Heart left ventricle (tissue), 16 donors: ENCODE data around the gene GAB2. TPM values are rescaled to one million over a fixed set of nuclear protein-coding genes. Genes with fewer than 3 reads are reported as not detected.

Experiments
- ATAC-seq, 4 donors: fragments of 200-7000 bp; cut with Tn5 transposase; one replicate each; pipeline ENCODE4 v1.9.1; 2020 to 2022; ENCODE audit warnings: moderate library complexity in 4 of 4, mild to moderate bottlenecking in 3 of 4, moderate number of reproducible peaks in 1 of 4
- DNase-seq, 5 donors: peaks; one replicate each; pipeline ENCODE4 v3.0.0-alpha.2; 2020
- H3K27ac ChIP-seq, 12 donors: fragments of 200-600 bp; sonication (generic) in 4 of 12; one replicate each; pipeline versions ENCODE4 v1.5.0 to v1.8.0; 2016 to 2022; ENCODE audit warnings: mild to moderate bottlenecking in 2 of 12
- H3K27me3 ChIP-seq, 9 donors: fragments of 200-600 bp; sonication (generic) in 2 of 9; one replicate each; pipeline versions ENCODE4 v1.5.1 to v1.8.0; 2016 to 2022; ENCODE audit warnings: mild to moderate bottlenecking in 3 of 9
- H3K36me3 ChIP-seq, 9 donors: fragments of 200-600 bp; sonication (generic) in 2 of 9; one replicate each; pipeline versions ENCODE4 v1.5.0 to v1.8.0; 2018 to 2022; ENCODE audit warnings: mild to moderate bottlenecking in 2 of 9
- H3K4me1 ChIP-seq, 12 donors: fragments of 200-600 bp; sonication (generic) in 4 of 12; one replicate each; pipeline versions ENCODE4 v1.5.0 to v1.8.0; 2016 to 2022; ENCODE audit warnings: mild to moderate bottlenecking in 3 of 12
- H3K4me3 ChIP-seq, 12 donors: fragments of 200-600 bp; sonication (generic) in 4 of 12; one replicate each; pipeline versions ENCODE4 v1.5.0 to v1.8.0; 2017 to 2022; ENCODE audit warnings: mild to moderate bottlenecking in 9 of 12, moderate library complexity in 4 of 12
- H3K9me3 ChIP-seq, 12 donors: fragments of 200-600 bp; sonication (generic) in 4 of 12; one replicate each; pipeline versions ENCODE4 v1.5.0 to v1.8.0; 2016 to 2022; ENCODE audit warnings: mild to moderate bottlenecking in 1 of 12
- CTCF ChIP-seq, 12 donors: fragments of 200-600 bp; sonication (generic) in 4 of 12; IDR thresholded peaks; one replicate each; pipeline versions ENCODE4 v1.5.0 to v1.8.0; 2018 to 2022; ENCODE audit warnings: antibody characterized with exemption in 12 of 12, mild to moderate bottlenecking in 5 of 12
- POLR2A ChIP-seq, 2 donors: fragments of 450-650 bp; IDR thresholded peaks; one replicate each; pipeline ENCODE4 v1.6.1; 2017; ENCODE audit warnings: antibody characterized with exemption in 2 of 2, mild to moderate bottlenecking in 2 of 2, moderate library complexity in 2 of 2
- WGBS, 4 donors: extraction: QIAGEN DNeasy Blood & Tissue Kit in 2 of 4; methylation state at CpG; one replicate each; pipeline versions ENCODE4 v1.1.5 to v1.1.7; 2013 to 2018; 5-methylcytosine and 5-hydroxymethylcytosine counted together
- intact Hi-C, 10 donors: fragments of 100-400 bp; cut with DNase I; formaldehyde crosslinking; loops; one replicate each; pipeline versions ENCODE4 v1.11.1 to v1.14.2; 2022
- polyA plus RNA-seq, 2 donors: library from polyadenylated mRNA; stranded (reverse); fragments of 200-250 nt; gene quantifications; one replicate each; pipeline ENCODE4 v1.2.3, GENCODE V29; 2013
- total RNA-seq, 9 donors: library from RNA; depleted of rRNA in 2 of 9; stranded (reverse); fragments of >200 nt in 2 of 9; fragmentation: NEBNext Ultra II Directional in 3 of 9; extraction: Animal tissue kit (Norgen Biotek cat#: 25700) in 3 of 9; gene quantifications; one replicate each; pipeline versions ENCODE4 v1.1.0 to v1.2.4, GENCODE V29; 2016 to 2023
- donor health status: ischemic (EF 13 %, LVEDD 7.1; RV severe dilation, severe dysfunction).
- donor health status: healthy with polysubstance abuse.
- donor health status: DM: no; HTN: yes; CAD: no.
- donor health status: DM: no; HTN: no; CAD: no.
- donor health status: ischemic (EF 25% LVEDD 6.9; RV normal size, moderate dysfunction).
- donor health status: ischemic (EF 25% LVEDD 5.7; RV mildly dilated, moderate dysfunction).
- donor health status: healthy.
- donor health status: DM: yes; HTN: yes; CAD: no.
- donor health status: ischemic (EF 35%, LVEDD 5.7; RV mildly dilated, moderate dysfunction).
- donor health status: nonischemic (EF 11% LVEDD 7.7; RV severe dilation, severe dysfunction).
- donor health status: DM: yes; HTN: yes; CAD: no.
- donor health status: PGD.
- donor health status: ischemic (EF 29% LVEDD 5.4; RV normal size, mild dysfunction).
- donor health status: nonischemic (EF 23%, LVEDD 6.1; RV moderate dilation, normal function).

Gene GAB2
- total and polyA plus RNA-seq, 11 donors = 6.1 to 53.0 (median 30.0) TPM

DNA sequence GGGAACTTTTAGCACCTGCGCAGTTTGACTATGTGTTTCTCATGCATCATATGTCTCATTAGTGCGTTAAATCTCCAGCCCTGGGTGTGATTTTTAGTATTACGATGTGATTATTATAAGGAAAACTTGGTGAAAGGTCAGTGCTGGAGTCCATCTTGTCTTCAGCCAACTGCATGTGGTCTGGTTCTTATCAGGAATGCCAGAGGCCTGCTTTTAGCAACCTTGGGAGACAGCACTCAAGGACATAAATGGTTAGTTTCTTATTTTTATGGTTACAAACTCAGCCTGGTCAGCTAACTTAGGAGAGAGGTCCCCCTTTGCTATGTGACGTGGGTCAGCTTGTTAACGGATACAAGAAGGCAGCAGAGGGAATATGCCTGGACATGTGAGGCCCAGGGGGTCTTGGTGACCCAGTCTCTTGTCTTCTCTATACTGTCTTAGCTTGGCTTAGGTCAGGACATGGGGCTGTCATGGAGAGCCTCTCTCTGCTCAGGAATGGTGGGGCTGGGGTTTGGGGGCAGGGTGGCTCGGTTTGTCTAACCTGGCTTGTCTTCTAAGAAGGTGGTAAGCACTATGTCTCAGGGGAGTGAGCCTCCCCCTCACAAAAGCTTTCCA is 250.7 kb downstream of the GAB2 start:
- 80 to 91% (median 86%) methylated on average over 6 of the region's 6 CpGs for WGBS, 4 donors
- peak overlapping the region in 6 of 12 donors; percentile 19 to 74 (median 36) for H3K27ac ChIP-seq
- peaks cover 0 to 6% (median 0%) of the 10 kb centered on the region in 9 donors for H3K36me3 ChIP-seq
- no peak for ATAC-seq
- DNase-seq = no peak
- H3K4me3 ChIP-seq = no peak overlapping the region
- peaks cover 0 to 57% (median 28%) of the 10 kb centered on the region in 12 donors for H3K4me1 ChIP-seq
- H3K9me3 ChIP-seq = no peaks in the 10 kb centered on the region
- no peaks in the 10 kb centered on the region for H3K27me3 ChIP-seq
- intact Hi-C loops = no loop called here
- no peak for TF ChIP-seq CTCF (IDR thresholded peaks at IDR 0.05)
- no peak for TF ChIP-seq POLR2A (IDR thresholded peaks at IDR 0.05)

Other genes with a start within 250 kb of the GAB2 start
- 10 to 100 TPM in 1 of 9 donors, 1 to 10 TPM in 8; 5.6 to 10.9 (median 7.2) TPM for gene KCTD21, start 229.2 kb downstream of the GAB2 start, total RNA-seq
- 1 to 10 TPM; 3.4 to 8.3 TPM for gene KCTD21, start 229.2 kb downstream of the GAB2 start, polyA plus RNA-seq
- gene USP35, start 228.9 kb downstream of the GAB2 start, total RNA-seq = 1 to 10 TPM; 4.5 to 8.1 (median 5.3) TPM
- gene USP35, start 228.9 kb downstream of the GAB2 start, polyA plus RNA-seq = 1 to 10 TPM; 5.6 to 6.6 TPM
- 10 to 100 TPM in 8 of 9 donors, 1 to 10 TPM in 1; 9.9 to 18.1 (median 15.5) TPM for gene NARS2, start 157.0 kb upstream of the GAB2 start, total RNA-seq
- 10 to 100 TPM; 16.2 to 23.2 TPM for gene NARS2, start 157.0 kb upstream of the GAB2 start, polyA plus RNA-seq